ENCODE data around the gene NAGS.

Gene NAGS

GRCh38 chr17:43974382-43975266 lies 29.8 kb upstream of the NAGS start:
- Histone ChIP-seq H3K27ac (ENCODE audit: low read length) (no peak overlapping the region), H3K9ac (ENCODE audit: low read depth, low read length) (no peak overlapping the region), H3K36me3 (ENCODE audit: insufficient read depth, low read depth, low read length) (no peaks in the 10 kb centered on the region), H3K4me1 (ENCODE audit: insufficient read depth, low read length) (no peaks in the 10 kb centered on the region), H3K4me3 (ENCODE audit: low read length) (no peak overlapping the region), H3K9me3 (ENCODE audit: insufficient read depth, low read depth, low read length) (no peaks in the 10 kb centered on the region), H3K27me3 (ENCODE audit: insufficient read depth, low read length) (no peaks in the 10 kb centered on the region; the same call in 1 of the 2 replicates)

GRCh38 chr17:43975898-43976297 lies 28.5 kb upstream of the NAGS start:
- H3K9me3 ChIP-seq (ENCODE audit: insufficient read depth, low read depth, low read length): no peaks in the 10 kb centered on the region
- H3K9ac ChIP-seq (ENCODE audit: low read depth, low read length): no peak overlapping the region
- H3K4me3 ChIP-seq (ENCODE audit: low read length): no peak overlapping the region
- H3K27me3 ChIP-seq (ENCODE audit: insufficient read depth, low read length): peaks cover 3% of the 10 kb centered on the region; the same call in 1 of the 2 replicates
- no peaks in the 10 kb centered on the region for H3K4me1 ChIP-seq (ENCODE audit: insufficient read depth, low read length)
- no peak overlapping the region for H3K27ac ChIP-seq (ENCODE audit: low read length)
- no peaks in the 10 kb centered on the region for H3K36me3 ChIP-seq (ENCODE audit: insufficient read depth, low read depth, low read length)

GRCh38 chr17:43976963-43977837 lies 27.2 kb upstream of the NAGS start:
- Histone ChIP-seq H3K9me3 (ENCODE audit: insufficient read depth, low read depth, low read length) (no peaks in the 10 kb centered on the region), H3K9ac (ENCODE audit: low read depth, low read length) (no peak overlapping the region), H3K4me1 (ENCODE audit: insufficient read depth, low read length) (no peaks in the 10 kb centered on the region), H3K36me3 (ENCODE audit: insufficient read depth, low read depth, low read length) (no peaks in the 10 kb centered on the region), H3K27ac (ENCODE audit: low read length) (no peak overlapping the region), H3K27me3 (ENCODE audit: insufficient read depth, low read length) (peaks cover 12% of the 10 kb centered on the region), H3K4me3 (ENCODE audit: low read length) (no peak overlapping the region)

- Histone ChIP-seq H3K9ac (ENCODE audit: low read depth, low read length) (no peak overlapping the region), H3K36me3 (ENCODE audit: insufficient read depth, low read depth, low read length) (no peaks in the 10 kb centered on the region), H3K4me1 (ENCODE audit: insufficient read depth, low read length) (no peaks in the 10 kb centered on the region), H3K27me3 (ENCODE audit: insufficient read depth, low read length) (peaks cover 21% of the 10 kb centered on the region), H3K9me3 (ENCODE audit: insufficient read depth, low read depth, low read length) (no peaks in the 10 kb centered on the region), H3K4me3 (ENCODE audit: low read length) (no peak overlapping the region), H3K27ac (ENCODE audit: low read length) (no peak overlapping the region)
These were observed 26.3 kb upstream of the NAGS start for GRCh38 chr17:43978078-43978477.

- H3K4me1 ChIP-seq (ENCODE audit: insufficient read depth, low read length): no peaks in the 10 kb centered on the region
- H3K27me3 ChIP-seq (ENCODE audit: insufficient read depth, low read length): peaks cover 30% of the 10 kb centered on the region
- no peak overlapping the region for H3K9ac ChIP-seq (ENCODE audit: low read depth, low read length)
- no peaks in the 10 kb centered on the region for H3K9me3 ChIP-seq (ENCODE audit: insufficient read depth, low read depth, low read length)
- H3K4me3 ChIP-seq (ENCODE audit: low read length): no peak overlapping the region
- H3K27ac ChIP-seq (ENCODE audit: low read length): no peak overlapping the region
- H3K36me3 ChIP-seq (ENCODE audit: insufficient read depth, low read depth, low read length): no peaks in the 10 kb centered on the region
These were observed 25.4 kb upstream of the NAGS start for GRCh38 chr17:43979011-43979410.

- Histone ChIP-seq H3K9me3 (ENCODE audit: insufficient read depth, low read depth, low read length) (no peaks in the 10 kb centered on the region), H3K36me3 (ENCODE audit: insufficient read depth, low read depth, low read length) (no peaks in the 10 kb centered on the region), H3K9ac (ENCODE audit: low read depth, low read length) (no peak overlapping the region), H3K27me3 (ENCODE audit: insufficient read depth, low read length) (peaks cover 37% of the 10 kb centered on the region), H3K27ac (ENCODE audit: low read length) (no peak overlapping the region), H3K4me3 (ENCODE audit: low read length) (no peak overlapping the region), H3K4me1 (ENCODE audit: insufficient read depth, low read length) (0 out of 2 replicates have a peak, but pooled peaks cover 2% of the 10 kb centered on the region)
These were observed 24.8 kb upstream of the NAGS start for GRCh38 chr17:43979671-43980070.

- Histone ChIP-seq H3K27ac (ENCODE audit: low read length) (no peak overlapping the region), H3K36me3 (ENCODE audit: insufficient read depth, low read depth, low read length) (no peaks in the 10 kb centered on the region), H3K4me1 (ENCODE audit: insufficient read depth, low read length) (0 out of 2 replicates have a peak, but pooled peaks cover 2% of the 10 kb centered on the region), H3K9me3 (ENCODE audit: insufficient read depth, low read depth, low read length) (no peaks in the 10 kb centered on the region), H3K4me3 (ENCODE audit: low read length) (no peak overlapping the region), H3K9ac (ENCODE audit: low read depth, low read length) (no peak overlapping the region), H3K27me3 (ENCODE audit: insufficient read depth, low read length) (peaks cover 44% of the 10 kb centered on the region)
These were observed 22.3 kb upstream of the NAGS start for GRCh38 chr17:43982171-43982570.

- Histone ChIP-seq H3K9me3 (ENCODE audit: insufficient read depth, low read depth, low read length) (no peaks in the 10 kb centered on the region), H3K27me3 (ENCODE audit: insufficient read depth, low read length) (peaks cover 44% of the 10 kb centered on the region), H3K9ac (ENCODE audit: low read depth, low read length) (no peak overlapping the region), H3K4me1 (ENCODE audit: insufficient read depth, low read length) (0 out of 2 replicates have a peak, but pooled peaks cover 2% of the 10 kb centered on the region), H3K36me3 (ENCODE audit: insufficient read depth, low read depth, low read length) (no peaks in the 10 kb centered on the region), H3K27ac (ENCODE audit: low read length) (no peak overlapping the region), H3K4me3 (ENCODE audit: low read length) (peak overlapping the region; percentile 70)
These were observed 21.3 kb upstream of the NAGS start for GRCh38 chr17:43983196-43983514.

- 0 out of 2 replicates have a peak, but pooled peaks cover 2% of the 10 kb centered on the region for H3K4me1 ChIP-seq (ENCODE audit: insufficient read depth, low read length)
- H3K36me3 ChIP-seq (ENCODE audit: insufficient read depth, low read depth, low read length): no peaks in the 10 kb centered on the region
- H3K27ac ChIP-seq (ENCODE audit: low read length): no peak overlapping the region
- peaks cover 44% of the 10 kb centered on the region for H3K27me3 ChIP-seq (ENCODE audit: insufficient read depth, low read length)
- no peaks in the 10 kb centered on the region for H3K9me3 ChIP-seq (ENCODE audit: insufficient read depth, low read depth, low read length)
- H3K4me3 ChIP-seq (ENCODE audit: low read length): peak overlapping the region; percentile 70
- peak overlapping the region; percentile 53; the same call in 1 of the 2 replicates for H3K9ac ChIP-seq (ENCODE audit: low read depth, low read length)
These were observed 20.7 kb upstream of the NAGS start for GRCh38 chr17:43983515-43984411.

- Histone ChIP-seq H3K4me1 (ENCODE audit: insufficient read depth, low read length) (0 out of 2 replicates have a peak, but pooled peaks cover 2% of the 10 kb centered on the region), H3K27ac (ENCODE audit: low read length) (no peak overlapping the region), H3K4me3 (ENCODE audit: low read length) (peak overlapping the region; percentile 70), H3K27me3 (ENCODE audit: insufficient read depth, low read length) (peaks cover 44% of the 10 kb centered on the region), H3K9me3 (ENCODE audit: insufficient read depth, low read depth, low read length) (no peaks in the 10 kb centered on the region), H3K9ac (ENCODE audit: low read depth, low read length) (peak overlapping the region; percentile 53; the same call in 1 of the 2 replicates), H3K36me3 (ENCODE audit: insufficient read depth, low read depth, low read length) (no peaks in the 10 kb centered on the region)
These were observed 19.9 kb upstream of the NAGS start for GRCh38 chr17:43984521-43984920.
